Neural cell (in vitro differentiated cells): Measurements from ENCODE around the gene CASP12.

ENCODE experiments used
- EZH2 ChIP-seq: fragments of 200-600, 300-800 bp; shearing (Covaris generic), sonication (generic); IDR thresholded peaks from 2 replicates; pipeline ENCODE4 v1.6.1; 2014; ENCODE audit warnings: antibody characterized with exemption, low read length, borderline replicate concordance, mild to moderate bottlenecking; ENCODE audit not compliant: insufficient read depth, poor library complexity, severe bottlenecking
- SMC3 ChIP-seq: fragments of 450-650 bp; conservative IDR thresholded peaks from 2 replicates; pipeline ENCODE4 v1.6.1; 2014; ENCODE audit warnings: antibody characterized with exemption, mild to moderate bottlenecking, moderate library complexity; ENCODE audit not compliant: poor library complexity
- TF ChIP-seq, protein P1 (sequence below): fragments of 450-650 bp; IDR thresholded peaks from 2 replicates; pipeline ENCODE4 v1.5.1; 2014; ENCODE audit warnings: antibody characterized with exemption, mild to moderate bottlenecking, moderate library complexity; ENCODE audit not compliant: poor library complexity, severe bottlenecking

DNA sequence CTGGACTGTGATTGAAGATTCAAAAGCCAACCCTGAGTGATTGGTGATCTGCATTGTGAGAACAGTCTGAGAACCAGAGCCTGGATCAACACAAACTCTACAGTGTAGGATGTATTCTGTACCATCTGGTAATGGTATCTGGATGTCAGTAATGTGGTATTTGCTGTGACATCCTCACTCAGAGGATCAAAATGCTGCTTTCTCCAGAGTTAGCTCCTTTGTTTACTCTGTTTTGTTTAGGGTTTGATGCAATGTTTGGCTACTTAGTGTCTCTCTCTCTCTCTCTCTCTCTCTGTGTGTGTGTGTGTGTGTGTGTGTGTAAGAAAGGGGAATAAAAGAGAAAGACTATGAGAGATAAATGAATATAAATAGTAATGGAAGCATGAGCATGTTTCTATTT, 45.8 kb upstream of the CASP12 start:
- TF ChIP-seq, protein P1, sequence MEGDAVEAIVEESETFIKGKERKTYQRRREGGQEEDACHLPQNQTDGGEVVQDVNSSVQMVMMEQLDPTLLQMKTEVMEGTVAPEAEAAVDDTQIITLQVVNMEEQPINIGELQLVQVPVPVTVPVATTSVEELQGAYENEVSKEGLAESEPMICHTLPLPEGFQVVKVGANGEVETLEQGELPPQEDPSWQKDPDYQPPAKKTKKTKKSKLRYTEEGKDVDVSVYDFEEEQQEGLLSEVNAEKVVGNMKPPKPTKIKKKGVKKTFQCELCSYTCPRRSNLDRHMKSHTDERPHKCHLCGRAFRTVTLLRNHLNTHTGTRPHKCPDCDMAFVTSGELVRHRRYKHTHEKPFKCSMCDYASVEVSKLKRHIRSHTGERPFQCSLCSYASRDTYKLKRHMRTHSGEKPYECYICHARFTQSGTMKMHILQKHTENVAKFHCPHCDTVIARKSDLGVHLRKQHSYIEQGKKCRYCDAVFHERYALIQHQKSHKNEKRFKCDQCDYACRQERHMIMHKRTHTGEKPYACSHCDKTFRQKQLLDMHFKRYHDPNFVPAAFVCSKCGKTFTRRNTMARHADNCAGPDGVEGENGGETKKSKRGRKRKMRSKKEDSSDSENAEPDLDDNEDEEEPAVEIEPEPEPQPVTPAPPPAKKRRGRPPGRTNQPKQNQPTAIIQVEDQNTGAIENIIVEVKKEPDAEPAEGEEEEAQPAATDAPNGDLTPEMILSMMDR = no peak
- TF ChIP-seq SMC3 (no peak), EZH2 (no peak)
